ENCODE results near the gene DNAJC15. TPM values are rescaled to one million over a fixed set of nuclear protein-coding genes. Genes with fewer than 3 reads are reported as not detected.

DNAJC15 gene
- total RNA-seq, 4 donors from 2014 or later = 1.6 to 8.4 (median 4.1) TPM

GRCh38 chr13:43111559-43112400 lies 88.4 kb downstream of the DNAJC15 start:
- no peak overlapping the region for H3K4me3 ChIP-seq (ENCODE audit: low read depth, poor library complexity, severe bottlenecking)
- 77 to 80% methylated on average over 7 of the region's 7 CpGs for WGBS, 2 donors
- TF ChIP-seq POLR2A (IDR thresholded peaks at IDR 0.05) = no peak
- TF ChIP-seq, protein P1, sequence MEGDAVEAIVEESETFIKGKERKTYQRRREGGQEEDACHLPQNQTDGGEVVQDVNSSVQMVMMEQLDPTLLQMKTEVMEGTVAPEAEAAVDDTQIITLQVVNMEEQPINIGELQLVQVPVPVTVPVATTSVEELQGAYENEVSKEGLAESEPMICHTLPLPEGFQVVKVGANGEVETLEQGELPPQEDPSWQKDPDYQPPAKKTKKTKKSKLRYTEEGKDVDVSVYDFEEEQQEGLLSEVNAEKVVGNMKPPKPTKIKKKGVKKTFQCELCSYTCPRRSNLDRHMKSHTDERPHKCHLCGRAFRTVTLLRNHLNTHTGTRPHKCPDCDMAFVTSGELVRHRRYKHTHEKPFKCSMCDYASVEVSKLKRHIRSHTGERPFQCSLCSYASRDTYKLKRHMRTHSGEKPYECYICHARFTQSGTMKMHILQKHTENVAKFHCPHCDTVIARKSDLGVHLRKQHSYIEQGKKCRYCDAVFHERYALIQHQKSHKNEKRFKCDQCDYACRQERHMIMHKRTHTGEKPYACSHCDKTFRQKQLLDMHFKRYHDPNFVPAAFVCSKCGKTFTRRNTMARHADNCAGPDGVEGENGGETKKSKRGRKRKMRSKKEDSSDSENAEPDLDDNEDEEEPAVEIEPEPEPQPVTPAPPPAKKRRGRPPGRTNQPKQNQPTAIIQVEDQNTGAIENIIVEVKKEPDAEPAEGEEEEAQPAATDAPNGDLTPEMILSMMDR (IDR thresholded peaks at IDR 0.05) = no peak
- no peak for DNase-seq (ENCODE audit: low spot score in 2 of 2)
- intact Hi-C loops (cut with DNase I; ENCODE audit: low total_unique reads) = no loop called here

DNA sequence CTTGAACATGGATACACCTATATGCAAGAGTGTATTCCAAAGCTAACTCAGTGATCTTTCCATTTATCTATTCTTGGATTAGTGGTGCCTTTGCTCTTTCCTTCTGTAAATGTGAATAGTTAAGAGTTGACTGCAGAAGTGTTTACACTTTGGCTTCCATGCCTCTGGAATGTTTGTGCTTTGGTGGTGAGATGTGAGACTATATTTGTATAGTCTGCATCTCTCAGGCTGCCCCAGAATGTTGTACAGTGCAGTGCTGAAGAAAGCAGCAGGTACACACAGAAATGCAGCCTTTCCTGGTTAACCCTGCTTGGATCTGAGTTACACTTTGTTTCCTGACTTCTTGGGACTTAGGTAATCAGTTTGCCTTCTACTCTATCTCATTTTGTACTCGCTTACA lies 90.2 kb downstream of the DNAJC15 start:
- TF ChIP-seq, protein P1 (IDR thresholded peaks at IDR 0.05) = no peak
- no peak for TF ChIP-seq POLR2A (IDR thresholded peaks at IDR 0.05)
- no peak overlapping the region for H3K4me3 ChIP-seq (ENCODE audit: low read depth, poor library complexity, severe bottlenecking)
- intact Hi-C loops (cut with DNase I; ENCODE audit: low total_unique reads) = no loop called here
- DNase-seq (ENCODE audit: low spot score in 2 of 2) = no peak
- WGBS, 2 donors = 95 to 97% methylated on average over 1 of the region's 1 CpG

- WGBS, 2 donors = 88 to 89% methylated on average over 1 of the region's 1 CpG
- intact Hi-C loops (cut with DNase I; ENCODE audit: low total_unique reads) = no loop called here
- no peak for DNase-seq (ENCODE audit: low spot score in 2 of 2)
- H3K4me3 ChIP-seq (ENCODE audit: low read depth, poor library complexity, severe bottlenecking) = no peak overlapping the region
- TF ChIP-seq, protein P1 (IDR thresholded peaks at IDR 0.05) = no peak
- no peak for TF ChIP-seq POLR2A (IDR thresholded peaks at IDR 0.05)
Measured at GRCh38 chr13:43114504-43114903, 91.1 kb downstream of the DNAJC15 start.

- no peak for TF ChIP-seq POLR2A (IDR thresholded peaks at IDR 0.05)
- TF ChIP-seq, protein P1 (IDR thresholded peaks at IDR 0.05) = no peak
- DNase-seq (ENCODE audit: low spot score in 2 of 2) = no peak
- intact Hi-C loops (cut with DNase I; ENCODE audit: low total_unique reads) = no loop called here
- WGBS, 2 donors = 85 to 87% methylated on average over 3 of the region's 3 CpGs
- H3K4me3 ChIP-seq (ENCODE audit: low read depth, poor library complexity, severe bottlenecking) = no peak overlapping the region
Measured at GRCh38 chr13:43115141-43115540, 91.8 kb downstream of the DNAJC15 start.

DNA sequence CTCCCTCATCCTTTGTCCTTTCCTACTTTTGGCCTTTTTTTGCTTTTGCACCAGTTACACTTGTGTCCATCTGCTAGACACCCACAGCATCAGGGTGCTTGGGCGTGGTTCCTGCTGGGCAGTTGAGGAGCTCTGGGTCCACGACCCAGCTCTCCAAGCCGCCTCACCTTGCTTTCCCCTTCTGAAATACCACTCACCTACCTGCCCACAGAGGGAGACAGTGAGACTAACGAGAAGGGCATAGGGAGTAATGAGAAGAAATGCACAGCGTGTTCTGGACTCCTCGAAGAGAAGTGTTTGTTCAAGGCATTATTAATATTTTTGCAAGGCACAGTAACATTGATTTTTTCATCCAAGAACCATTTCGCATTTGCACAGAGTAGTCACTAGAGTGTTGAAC lies 92.9 kb downstream of the DNAJC15 start:
- no peak for DNase-seq (ENCODE audit: low spot score in 2 of 2)
- intact Hi-C loops (cut with DNase I; ENCODE audit: low total_unique reads) = no loop called here
- TF ChIP-seq POLR2A (IDR thresholded peaks at IDR 0.05) = no peak
- TF ChIP-seq, protein P1 (IDR thresholded peaks at IDR 0.05) = no peak
- WGBS, 2 donors = 94 to 97% methylated on average over 7 of the region's 7 CpGs
- H3K4me3 ChIP-seq (ENCODE audit: low read depth, poor library complexity, severe bottlenecking) = no peak overlapping the region

Data from lower leg skin (tissue), 4 donors.